Prostate gland (tissue), 2 donors: Measurements from ENCODE around the gene CRLF1.

Experiments
- CTCF ChIP-seq, 4 experiments: fragments of 200-600 bp in 2 of 4; fragments of 450-650 bp in 2 of 4; sonication (generic) in 2 of 4; IDR thresholded peaks; 1 replicate in 3 of 4; 2 replicates in 1 of 4; pipeline ENCODE4 v1.5.1; 2016 to 2019; ENCODE audit warnings: antibody characterized with exemption in 4 of 4, mild to moderate bottlenecking in 2 of 4, moderate library complexity in 2 of 4
- POLR2A ChIP-seq: fragments of 450-650 bp; IDR thresholded peaks from one replicate; pipeline ENCODE4 v1.6.1; 2016; ENCODE audit warnings: antibody characterized with exemption, mild to moderate bottlenecking
- POLR2AphosphoS5 ChIP-seq: sonication (generic); formaldehyde crosslinking; IDR thresholded peaks from one replicate; pipeline ENCODE4 v1.6.1; 2017; ENCODE audit warnings: antibody characterized with exemption

GRCh38 chr19:18559685-18560084 lies 46.9 kb downstream of the CRLF1 start:
- TF ChIP-seq POLR2AphosphoS5 (no peak), CTCF (IDR thresholded peaks at IDR 0.05) (no peak), POLR2A (no peak)
